GM12878 (cell line): ENCODE data around the gene RAD51B. TPM values are rescaled to one million over a fixed set of nuclear protein-coding genes. Genes with fewer than 3 reads are reported as not detected.

Experiments
- ATAC-seq: fragments of 200-7000 bp; cut with Tn5 transposase; 3 replicates; pipeline ENCODE4 v1.9.1; 2020; ENCODE audit warnings: mild to moderate bottlenecking, moderate library complexity
- BruUV-seq: library from RNA; stranded (reverse); fragments of 400-500 nt; replicated peaks from 2 replicates; lab custom pipeline; 2021; lab: Mats Ljungman, UMichigan
- CTCF ChIA-PET: fragments of 300-600 bp; sonication (Branson Sonifier 250); formaldehyde crosslinking; extraction: SDS; loops from one replicate; lab custom pipeline; 2021; ENCODE audit warnings: inconsistent platforms; lab: Yijun Ruan, JAX
- POLR2A ChIA-PET: fragments of 350-600 bp; formaldehyde crosslinking; extraction: SDS; loops from one replicate; lab custom pipeline; 2021; ENCODE audit warnings: inconsistent platforms; lab: Charles Lee
- RAD21 ChIA-PET: fragments of 300-600 bp; sonication (Branson Sonifier 250); formaldehyde crosslinking; loops from one replicate; lab custom pipeline; 2023; ENCODE audit warnings: antibody characterized with exemption; ENCODE audit not compliant: unreplicated experiment; lab: Charles Lee
- SMC1A ChIA-PET: fragments of 300-600 bp; sonication (Branson Sonifier 250); formaldehyde crosslinking; loops from one replicate; lab custom pipeline; 2023; ENCODE audit not compliant: unreplicated experiment, uncharacterized antibody; lab: Charles Lee
- DNase-seq: peaks from one replicate; pipeline ENCODE4 v3.0.0-alpha.2; 2011; ENCODE audit warnings: low read depth, low spot score
- FAIRE-seq: peaks from 3 replicates; lab custom pipeline; 2011; peaks lifted over from hg19 to GRCh38; lab: Jason Lieb, UNC
- H2AFZ ChIP-seq: 2 replicates; pipeline ENCODE4 v1.6.0; 2011; ENCODE audit warnings: low read depth, low read length, control low read depth; ENCODE audit not compliant: control insufficient read depth
- H3K27ac ChIP-seq: 2 replicates; pipeline ENCODE4 v1.5.1; 2011; ENCODE audit warnings: control low read depth; ENCODE audit not compliant: control insufficient read depth, insufficient read depth
- H3K27me3 ChIP-seq, 2 experiments: replicated peaks in 1 of 2; 2 replicates each; pipeline versions ENCODE4 v1.6.0 to v1.6.1; 2011; ENCODE audit warnings: low read length in 1 of 2; ENCODE audit not compliant: control insufficient read depth in 2 of 2, insufficient read depth in 2 of 2
- H3K36me3 ChIP-seq, 2 experiments: 2 replicates each; pipeline ENCODE4 v1.5.1; 2011; ENCODE audit warnings: low read length in 1 of 2; ENCODE audit not compliant: control insufficient read depth in 2 of 2, insufficient read depth in 2 of 2
- H3K4me1 ChIP-seq: 2 replicates; pipeline ENCODE4 v1.6.1; 2011; ENCODE audit warnings: mild to moderate bottlenecking, low read length, moderate library complexity, mixed read lengths; ENCODE audit not compliant: control insufficient read depth, insufficient read depth
- H3K4me2 ChIP-seq: 2 replicates; pipeline ENCODE4 v1.6.0; 2011; ENCODE audit warnings: control low read depth; ENCODE audit not compliant: control insufficient read depth, insufficient read depth
- H3K4me3 ChIP-seq: fragments of 200-600 bp; sonication (generic); 2 replicates; pipeline ENCODE4 v1.5.1; 2016
- H3K79me2 ChIP-seq: 2 replicates; pipeline ENCODE4 v1.6.0; 2011; ENCODE audit warnings: low read length; ENCODE audit not compliant: control insufficient read depth, insufficient read depth
- H3K9ac ChIP-seq: 2 replicates; pipeline ENCODE4 v1.8.0; 2011; ENCODE audit warnings: low read length, control low read depth, mixed read lengths; ENCODE audit not compliant: control insufficient read depth, insufficient read depth
- H3K9me3 ChIP-seq: replicated peaks from 3 replicates; pipeline ENCODE4 v1.5.1; 2011; ENCODE audit warnings: mild to moderate bottlenecking, low read length; ENCODE audit not compliant: control insufficient read depth, insufficient read depth
- H4K20me1 ChIP-seq: 2 replicates; pipeline ENCODE4 v1.6.0; 2011; ENCODE audit not compliant: control insufficient read depth, insufficient read depth
- BHLHE40 ChIP-seq, 2 experiments: fragments of 450-650 bp in 1 of 2; IDR thresholded peaks; 2 replicates each; pipeline ENCODE4 v1.6.1; 2011 to 2017; ENCODE audit warnings: low read depth in 2 of 2, borderline replicate concordance in 1 of 2, improper control_type of control experiment in 1 of 2, low read length in 1 of 2, mild to moderate bottlenecking in 1 of 2
- CREB1 ChIP-seq: IDR thresholded peaks from 2 replicates; pipeline ENCODE4 v1.6.1; 2012; ENCODE audit warnings: low read depth, mild to moderate bottlenecking, inconsistent platforms
- ESRRA ChIP-seq: IDR thresholded peaks from 2 replicates; pipeline ENCODE4 v1.6.1; 2012; ENCODE audit warnings: mild to moderate bottlenecking, low read length, improper control_type of control experiment
- NR2C2 ChIP-seq: IDR thresholded peaks from 2 replicates; pipeline ENCODE4 v1.6.1; 2011; ENCODE audit warnings: borderline replicate concordance, low read depth; ENCODE audit not compliant: control insufficient read depth, insufficient read length
- RAD51 ChIP-seq: fragments of 450-650 bp; IDR thresholded peaks from 2 replicates; pipeline ENCODE4 v1.6.1; 2016; ENCODE audit warnings: moderate library complexity, mild to moderate bottlenecking, inconsistent platforms
- ZNF24 ChIP-seq: fragments of 450-650 bp; IDR thresholded peaks from 2 replicates; pipeline ENCODE4 v1.6.1; 2017; ENCODE audit warnings: antibody characterized with exemption, mild to moderate bottlenecking
- WGBS: methylation state at CpG from one replicate; pipeline ENCODE4 v1.1.6; 2016; ENCODE audit warnings: low lambda C conversion rate; ENCODE audit not compliant: insufficient replicate concordance, insufficient coverage; ENCODE audit errors: missing lambda C conversion rate; 5-methylcytosine and 5-hydroxymethylcytosine counted together
- in situ Hi-C: fragments of 300-500 bp; cut with MboI; formaldehyde crosslinking; loops from 9 replicates; pipeline ENCODE4 v1.14.3; 2018; ENCODE audit warnings: mixed read lengths
- intact Hi-C: fragments of 100-400 bp; cut with micrococcal nuclease; formaldehyde crosslinking; loops from one replicate; pipeline ENCODE4 v1.14.2; 2022; ENCODE audit not compliant: unreplicated experiment
- polyA plus RNA-seq, 11 experiments: library from polyadenylated mRNA; depleted of rRNA in 4 of 11; unstranded in 6 of 11; stranded (reverse) in 5 of 11; fragments of >200 nt; fragmentation: Nextera tagmentation in 4 of 11; fragmentation: Illumina TruSeq in 1 of 11; extraction: Ambion mirVana in 4 of 11; extraction: Trizol in 1 of 11; gene quantifications; 1 replicate in 1 of 11; 2 replicates in 10 of 11; pipeline versions ENCODE4 v1.2.1 to v1.2.3, GENCODE V29; 2011 to 2016; ENCODE audit warnings: inconsistent platforms in 2 of 11, missing spikeins in 2 of 11, low read depth in 1 of 11
- total RNA-seq, 4 experiments: library from RNA; depleted of rRNA in 3 of 4; stranded (reverse); fragments of >200 nt in 3 of 4; fragmentation: Illumina TruSeq in 1 of 4; extraction: Trizol in 1 of 4; gene quantifications; 2 replicates each; pipeline versions ENCODE4 v1.2.1 to v1.2.3, GENCODE V29; 2013 to 2021
- TF ChIP-seq, protein P1 (sequence below): fragments of 150-350 bp; IDR thresholded peaks from 2 replicates; pipeline ENCODE4 v1.6.1; 2014; ENCODE audit warnings: mild to moderate bottlenecking, low read depth, low read length
- TF ChIP-seq, protein P2 (sequence below): fragments of 450-650 bp; IDR thresholded peaks from 2 replicates; pipeline ENCODE4 v1.6.1; 2014; ENCODE audit warnings: mild to moderate bottlenecking
- TF ChIP-seq, protein P3 (sequence below), 3 experiments: IDR thresholded peaks in 2 of 3; conservative IDR thresholded peaks in 1 of 3; 2 replicates each; pipeline ENCODE4 v1.5.1; 2011; ENCODE audit warnings: low read depth in 3 of 3, low read length in 3 of 3, mild to moderate bottlenecking in 3 of 3, control low read depth in 2 of 3, moderate library complexity in 2 of 3, inconsistent platforms in 1 of 3, mixed read lengths in 1 of 3; ENCODE audit not compliant: control insufficient read depth in 2 of 3, insufficient read depth in 1 of 3; ENCODE audit errors: extremely low read depth in 1 of 3
- TF ChIP-seq, protein P4 (sequence below): IDR thresholded peaks from 2 replicates; pipeline ENCODE4 v1.6.1; 2012; ENCODE audit warnings: low read depth, low read length, improper control_type of control experiment

Gene RAD51B
- total and polyA plus RNA-seq, 10 of the 15 experiments (the other 5 are each of a cell fraction or from before 2014, with no cell fraction given), result 9.8 to 26.8 (median 21.3) TPM

DNA sequence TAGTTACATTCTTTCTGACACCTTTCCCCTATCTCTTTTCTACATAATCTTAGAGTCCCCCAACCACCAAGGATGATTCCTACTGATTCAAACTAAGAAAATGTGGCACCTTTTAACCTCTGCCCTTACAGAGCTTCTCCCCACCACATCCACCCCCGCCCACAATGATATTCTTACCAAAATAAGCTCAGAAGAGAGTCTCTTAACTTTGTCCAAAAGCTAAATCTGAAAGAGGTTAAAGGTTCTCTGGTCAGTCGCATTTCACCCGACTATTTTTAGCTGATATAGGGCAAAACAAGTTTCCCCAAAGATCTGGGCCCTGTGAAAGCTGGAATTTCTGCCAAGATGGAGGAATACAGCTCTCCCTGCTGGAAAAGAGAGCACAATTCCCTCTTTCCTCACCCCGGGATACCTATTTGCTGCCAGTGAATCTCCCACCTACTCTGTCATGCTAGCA lies 844.7 kb downstream of the RAD51B start (continued):
- TF ChIP-seq, protein P1, sequence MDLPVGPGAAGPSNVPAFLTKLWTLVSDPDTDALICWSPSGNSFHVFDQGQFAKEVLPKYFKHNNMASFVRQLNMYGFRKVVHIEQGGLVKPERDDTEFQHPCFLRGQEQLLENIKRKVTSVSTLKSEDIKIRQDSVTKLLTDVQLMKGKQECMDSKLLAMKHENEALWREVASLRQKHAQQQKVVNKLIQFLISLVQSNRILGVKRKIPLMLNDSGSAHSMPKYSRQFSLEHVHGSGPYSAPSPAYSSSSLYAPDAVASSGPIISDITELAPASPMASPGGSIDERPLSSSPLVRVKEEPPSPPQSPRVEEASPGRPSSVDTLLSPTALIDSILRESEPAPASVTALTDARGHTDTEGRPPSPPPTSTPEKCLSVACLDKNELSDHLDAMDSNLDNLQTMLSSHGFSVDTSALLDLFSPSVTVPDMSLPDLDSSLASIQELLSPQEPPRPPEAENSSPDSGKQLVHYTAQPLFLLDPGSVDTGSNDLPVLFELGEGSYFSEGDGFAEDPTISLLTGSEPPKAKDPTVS, result no peak
- TF ChIP-seq, protein P2, sequence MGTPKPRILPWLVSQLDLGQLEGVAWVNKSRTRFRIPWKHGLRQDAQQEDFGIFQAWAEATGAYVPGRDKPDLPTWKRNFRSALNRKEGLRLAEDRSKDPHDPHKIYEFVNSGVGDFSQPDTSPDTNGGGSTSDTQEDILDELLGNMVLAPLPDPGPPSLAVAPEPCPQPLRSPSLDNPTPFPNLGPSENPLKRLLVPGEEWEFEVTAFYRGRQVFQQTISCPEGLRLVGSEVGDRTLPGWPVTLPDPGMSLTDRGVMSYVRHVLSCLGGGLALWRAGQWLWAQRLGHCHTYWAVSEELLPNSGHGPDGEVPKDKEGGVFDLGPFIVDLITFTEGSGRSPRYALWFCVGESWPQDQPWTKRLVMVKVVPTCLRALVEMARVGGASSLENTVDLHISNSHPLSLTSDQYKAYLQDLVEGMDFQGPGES, result no peak
- TF ChIP-seq CREB1, result 0 out of 2 replicates have a peak, but pooled peaks have one; percentile 25

DNA sequence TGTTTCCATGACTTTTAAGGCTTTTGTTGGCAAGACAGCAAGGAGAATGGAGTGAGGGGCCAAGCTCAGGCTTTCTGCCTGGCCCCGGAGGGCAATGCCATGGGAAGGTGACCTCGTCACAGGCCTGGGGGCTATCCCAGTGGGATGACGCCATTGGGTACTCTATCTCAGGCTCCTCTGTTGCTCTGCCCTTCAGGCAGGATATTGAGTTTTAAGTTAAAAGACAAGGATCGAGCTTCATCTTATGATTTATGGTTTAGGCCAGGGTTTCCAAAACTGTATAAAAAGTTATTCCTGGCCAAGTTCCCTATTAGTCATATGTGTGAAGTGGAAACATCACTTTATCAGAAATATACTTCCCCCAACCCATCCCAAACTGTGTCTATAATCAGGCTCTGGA lies 845.6 kb downstream of the RAD51B start:
- FAIRE-seq (no peak), ATAC-seq (no peak), DNase-seq (no peak)
- RAD21 ChIA-PET, result interaction anchor here (0.9 to 2.7 kb wide), 6 partner anchors 13 to 179 kb away, joined by 3 to 17 read pairs (median 6); no protein-coding TSS in a partner anchor
- no peak overlapping the region for H2AFZ ChIP-seq
- no peak overlapping the region for H3K27ac ChIP-seq
- H3K79me2 ChIP-seq, result no peaks in the 10 kb centered on the region
- H3K4me2 ChIP-seq, result no peak overlapping the region; the same call in 1 of the 2 replicates
- no peaks in the 10 kb centered on the region for H3K27me3 ChIP-seq
- no TSS peak for BruUV-seq
- CTCF ChIA-PET, result interaction anchor here (1.1 to 4.5 kb wide), 4 partner anchors 15 to 417 kb away, joined by 3 to 19 read pairs (median 3); no protein-coding TSS in a partner anchor
- TF ChIP-seq NR2C2 (no peak), BHLHE40 (IDR thresholded peaks at IDR 0.05; ENCODE audit: borderline replicate concordance in 1 of 2, low read depth in 2 of 2, low read length in 1 of 2) (no peak), ZNF24 (no peak), RAD51 (no peak), ESRRA (no peak)
- TF ChIP-seq, protein P3, sequence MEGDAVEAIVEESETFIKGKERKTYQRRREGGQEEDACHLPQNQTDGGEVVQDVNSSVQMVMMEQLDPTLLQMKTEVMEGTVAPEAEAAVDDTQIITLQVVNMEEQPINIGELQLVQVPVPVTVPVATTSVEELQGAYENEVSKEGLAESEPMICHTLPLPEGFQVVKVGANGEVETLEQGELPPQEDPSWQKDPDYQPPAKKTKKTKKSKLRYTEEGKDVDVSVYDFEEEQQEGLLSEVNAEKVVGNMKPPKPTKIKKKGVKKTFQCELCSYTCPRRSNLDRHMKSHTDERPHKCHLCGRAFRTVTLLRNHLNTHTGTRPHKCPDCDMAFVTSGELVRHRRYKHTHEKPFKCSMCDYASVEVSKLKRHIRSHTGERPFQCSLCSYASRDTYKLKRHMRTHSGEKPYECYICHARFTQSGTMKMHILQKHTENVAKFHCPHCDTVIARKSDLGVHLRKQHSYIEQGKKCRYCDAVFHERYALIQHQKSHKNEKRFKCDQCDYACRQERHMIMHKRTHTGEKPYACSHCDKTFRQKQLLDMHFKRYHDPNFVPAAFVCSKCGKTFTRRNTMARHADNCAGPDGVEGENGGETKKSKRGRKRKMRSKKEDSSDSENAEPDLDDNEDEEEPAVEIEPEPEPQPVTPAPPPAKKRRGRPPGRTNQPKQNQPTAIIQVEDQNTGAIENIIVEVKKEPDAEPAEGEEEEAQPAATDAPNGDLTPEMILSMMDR (IDR thresholded peaks at IDR 0.05 in 2 of 3, conservative IDR thresholded peaks at IDR 0.05 in 1 of 3; ENCODE audit: control insufficient read depth in 2 of 3, extremely low read depth in 1 of 3, insufficient read depth in 1 of 3, low read depth in 3 of 3, low read length in 3 of 3), result no peak
- TF ChIP-seq, protein P4, sequence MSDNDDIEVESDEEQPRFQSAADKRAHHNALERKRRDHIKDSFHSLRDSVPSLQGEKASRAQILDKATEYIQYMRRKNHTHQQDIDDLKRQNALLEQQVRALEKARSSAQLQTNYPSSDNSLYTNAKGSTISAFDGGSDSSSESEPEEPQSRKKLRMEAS, result no peak
- H3K36me3 ChIP-seq, result no peaks in the 10 kb centered on the region
- no peaks in the 10 kb centered on the region for H4K20me1 ChIP-seq
- 86% methylated on average over 4 of the region's 4 CpGs for WGBS
- peaks cover 22% of the 10 kb centered on the region for H3K4me1 ChIP-seq
- no peak overlapping the region for H3K4me3 ChIP-seq
- no peaks in the 10 kb centered on the region for H3K9me3 ChIP-seq
- SMC1A ChIA-PET, result interaction anchor here (1.1 to 5.0 kb wide), 11 partner anchors 9 to 257 kb away, joined by 3 to 34 read pairs (median 6); no protein-coding TSS in a partner anchor
- intact Hi-C loops, result loop anchor here (2.0 kb wide), 1 partner anchor 122 kb away; no protein-coding TSS in a partner anchor
- POLR2A ChIA-PET, result interaction anchor here (0.5 to 1.1 kb wide), 2 partner anchors 13 to 720 kb away, joined by 3 read pairs; no protein-coding TSS in a partner anchor
- no peak overlapping the region for H3K9ac ChIP-seq
- in situ Hi-C loops, result no loop called here
